SKM-1 treated with dmso at 0.1 percent for 144 hours (cell line): ENCODE measurements around the gene RNF150.
"Not testable (repeated sequence)": the region's sequence is repeated elsewhere in the genome, so short reads cannot be mapped to it uniquely, and the experiment has no call there.

Experiments used
- DNase-seq: peaks from one replicate; lab custom pipeline; 2025; ENCODE audit not compliant: unreplicated experiment; lab: John Stamatoyannopoulos, UW

RNF150 gene

GRCh38 chr4:141078871-141079270 lies 54.4 kb downstream of the RNF150 start:
- no peak for DNase-seq

GRCh38 chr4:141077611-141078225 lies 55.6 kb downstream of the RNF150 start:
- no peak for DNase-seq

DNA sequence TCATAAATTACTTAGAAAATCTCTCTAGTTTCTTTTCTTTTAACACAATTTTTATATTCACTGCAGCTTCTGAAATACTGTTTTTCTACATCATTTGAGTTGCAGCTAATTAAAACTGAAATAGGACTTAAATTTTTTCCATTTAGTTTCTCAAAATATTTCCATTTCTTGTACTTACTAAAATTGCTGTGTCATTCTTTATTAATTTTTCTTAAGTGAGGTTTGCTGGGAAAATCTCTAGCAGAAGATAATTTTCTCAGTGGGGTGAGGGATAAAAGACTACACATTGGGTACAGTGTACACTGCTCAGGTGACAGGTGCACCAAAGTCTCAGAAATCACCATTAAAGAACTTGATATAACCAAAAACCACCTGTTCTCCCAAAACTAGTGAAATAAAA lies 57.7 kb downstream of the RNF150 start:
- DNase-seq: no peak

- DNase-seq: no peak
Observed at GRCh38 chr4:141074098-141074878, 59.0 kb downstream of the RNF150 start.

DNA sequence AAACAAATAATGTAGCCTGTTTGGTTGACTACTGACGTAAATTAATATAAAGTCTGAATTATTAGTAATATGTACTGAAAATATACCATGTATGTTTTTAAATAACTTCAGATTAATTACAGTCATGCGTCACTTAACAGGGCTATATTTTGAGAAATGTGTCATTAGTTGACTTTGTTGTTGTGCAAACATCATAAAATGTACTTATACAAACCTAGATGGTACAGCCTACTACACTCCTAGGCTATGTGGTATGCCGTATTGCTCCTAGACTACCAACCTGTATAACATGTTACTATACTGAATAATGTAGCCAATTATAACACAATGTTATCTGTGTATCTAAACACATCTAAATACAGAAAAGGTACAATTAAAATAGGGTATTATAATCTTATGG lies 66.6 kb downstream of the RNF150 start:
- DNase-seq: no peak

DNA sequence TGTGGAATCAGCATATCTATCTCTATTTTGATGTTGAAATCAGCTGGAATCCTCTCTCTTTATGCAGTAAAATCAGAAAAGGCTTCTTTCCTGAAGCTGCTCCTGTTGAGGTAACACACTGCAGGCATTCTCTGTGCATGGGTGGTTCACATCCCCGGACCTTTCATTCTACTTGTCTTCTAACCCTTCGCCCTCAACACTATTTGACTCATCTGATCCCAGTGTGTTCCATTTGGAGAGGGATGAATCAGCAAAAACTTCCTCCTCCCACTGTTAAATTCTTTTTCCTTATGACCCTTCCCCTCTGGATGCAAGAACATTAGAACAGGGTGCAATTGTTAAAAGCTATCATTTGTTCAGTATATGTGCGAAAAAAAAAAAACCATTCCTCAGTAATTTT lies 67.4 kb downstream of the RNF150 start:
- no peak for DNase-seq

GRCh38 chr4:141062651-141063050 lies 70.6 kb downstream of the RNF150 start:
- no peak for DNase-seq

GRCh38 chr4:141058591-141059512 lies 74.4 kb downstream of the RNF150 start:
- DNase-seq: no peak

- no peak for DNase-seq
Observed at GRCh38 chr4:141057582-141057981, 75.7 kb downstream of the RNF150 start.

DNA sequence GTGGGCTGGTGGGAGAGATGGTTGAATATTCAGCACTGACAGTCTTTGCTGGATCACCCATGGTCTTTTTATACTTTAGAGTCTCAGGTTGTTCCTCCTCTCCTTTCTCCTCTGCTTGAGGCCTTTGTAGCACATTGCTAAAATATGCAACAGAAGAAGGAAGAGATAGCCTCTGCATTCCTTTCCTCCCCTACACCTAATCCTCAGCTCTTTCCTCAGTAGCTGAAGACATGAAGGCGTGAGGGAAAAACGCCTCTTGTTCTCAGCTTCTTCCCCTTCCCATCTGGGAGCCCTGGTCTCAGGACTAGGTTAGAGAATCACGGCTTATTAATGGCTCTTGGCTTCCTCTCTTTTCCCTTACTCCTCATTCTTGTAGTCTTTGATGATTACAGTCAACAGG lies 76.8 kb downstream of the RNF150 start:
- no peak for DNase-seq

- no peak for DNase-seq
Observed at GRCh38 chr4:141054446-141054845, 78.8 kb downstream of the RNF150 start.

- DNase-seq: not testable (repeated sequence)
Observed at GRCh38 chr4:141050999-141051398, 82.3 kb downstream of the RNF150 start.

- no peak for DNase-seq
Observed at GRCh38 chr4:141047228-141047884, 85.9 kb downstream of the RNF150 start.

- no peak for DNase-seq
Observed at GRCh38 chr4:141046255-141046654, 87.0 kb downstream of the RNF150 start.

- no peak for DNase-seq
Observed at GRCh38 chr4:141045848-141046247, 87.4 kb downstream of the RNF150 start.

GRCh38 chr4:141041021-141041476 lies 92.2 kb downstream of the RNF150 start:
- DNase-seq: no peak

- no peak for DNase-seq
Observed at GRCh38 chr4:141039156-141039555, 94.1 kb downstream of the RNF150 start.

- no peak for DNase-seq
Observed at GRCh38 chr4:141038428-141038827, 94.8 kb downstream of the RNF150 start.

GRCh38 chr4:141037446-141037845 lies 95.8 kb downstream of the RNF150 start:
- DNase-seq: no peak

DNA sequence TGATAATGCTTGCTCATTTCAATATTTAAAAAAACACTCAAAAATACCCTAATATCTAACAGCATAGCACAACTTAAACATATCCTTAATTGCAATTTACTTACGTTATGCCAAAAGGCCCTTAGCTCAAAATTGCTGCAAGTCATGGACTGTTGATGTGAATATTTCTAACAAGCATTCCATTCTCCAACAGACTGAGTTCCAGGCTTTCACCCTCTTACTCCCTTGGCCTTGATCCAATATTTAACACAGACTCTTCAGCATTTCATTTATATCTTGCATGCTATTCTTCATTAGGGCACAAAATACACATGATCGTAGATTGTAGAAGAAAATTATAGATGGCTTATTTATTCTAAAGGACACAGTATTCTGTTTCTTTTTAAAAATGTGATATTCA lies 96.5 kb downstream of the RNF150 start:
- DNase-seq: no peak

DNA sequence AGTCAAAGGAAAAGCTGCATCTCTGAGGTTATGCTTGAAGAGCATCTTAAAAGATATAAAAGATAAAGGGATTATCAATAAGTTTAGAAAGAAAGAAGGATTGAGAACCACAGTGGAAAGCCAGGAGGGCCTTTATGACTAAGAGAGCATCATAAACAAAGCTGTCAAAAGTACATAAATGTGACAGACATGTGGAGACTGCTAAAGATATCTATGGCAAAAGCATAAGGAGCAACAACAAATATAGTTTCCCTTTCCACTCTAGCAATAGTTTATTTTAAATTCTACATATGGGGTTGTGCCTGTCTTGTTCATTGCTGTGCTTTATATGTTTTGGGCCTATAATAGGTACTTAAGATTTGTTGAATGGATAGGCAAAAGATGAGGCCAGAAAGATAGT lies 97.3 kb downstream of the RNF150 start:
- DNase-seq: no peak
